K562 (cell line): ENCODE data around the gene KCP. TPM values are rescaled to one million over a fixed set of nuclear protein-coding genes. Genes with fewer than 3 reads are reported as not detected.
A peak's percentile ranks its signal among the peaks of the same experiment; 100 is the strongest.

Experiments
- ATAC-seq: fragments of 200-7000 bp; cut with Tn5 transposase; 3 replicates; pipeline ENCODE4 v1.9.1; 2020; ENCODE audit warnings: moderate library complexity
- BruUV-seq: library from RNA; stranded (reverse); fragments of 400-500 nt; replicated peaks from 2 replicates; lab custom pipeline; 2021; lab: Mats Ljungman, UMichigan
- CTCF ChIA-PET: fragments of 300-600 bp; formaldehyde crosslinking; extraction: SDS; loops from one replicate; lab custom pipeline; 2021; ENCODE audit warnings: low intra/inter-chr PET ratio; lab: Yijun Ruan, JAX
- POLR2A ChIA-PET: fragments of 300-600, 350-650 bp; sonication (Branson Sonifier 250); formaldehyde crosslinking; extraction: SDS; loops from one replicate; lab custom pipeline; 2021; ENCODE audit warnings: antibody characterized with exemption, inconsistent platforms; lab: Yijun Ruan, JAX
- DNase-seq, 4 experiments: peaks; one replicate each; pipeline versions ENCODE4 v3.0.0 to v3.0.0-alpha.2; 2011 to 2018; ENCODE audit warnings: low spot score in 3 of 4, mixed read lengths in 3 of 4; ENCODE audit errors: extremely low read depth in 1 of 4
- FAIRE-seq: peaks from 2 replicates; lab custom pipeline; 2011; peaks lifted over from hg19 to GRCh38; lab: Jason Lieb, UNC
- H2AFZ ChIP-seq: 2 replicates; pipeline ENCODE4 v1.6.0; 2011; ENCODE audit warnings: low read depth, low read length, control low read depth, inconsistent platforms
- H3K27ac ChIP-seq: fragments of 200-600 bp; 3 replicates; pipeline ENCODE4 v1.8.0; 2011; ENCODE audit warnings: low read depth, mild to moderate bottlenecking, control low read depth, inconsistent platforms, low read length, moderate library complexity, mixed read lengths; ENCODE audit errors: extremely low read depth
- H3K27me3 ChIP-seq, 2 experiments: fragments of 300-600 bp in 1 of 2; 2 replicates in 1 of 2; 3 replicates in 1 of 2; pipeline versions ENCODE4 v1.6.0 to v1.8.0; 2011; ENCODE audit warnings: inconsistent platforms in 2 of 2, low read length in 2 of 2, mild to moderate bottlenecking in 1 of 2, mixed read lengths in 1 of 2, moderate library complexity in 1 of 2; ENCODE audit not compliant: control insufficient read depth in 2 of 2, insufficient read depth in 2 of 2
- H3K36me3 ChIP-seq: fragments of 300-600 bp; 3 replicates; pipeline ENCODE4 v1.8.0; 2011; ENCODE audit warnings: mild to moderate bottlenecking, low read length, inconsistent platforms; ENCODE audit not compliant: control insufficient read depth, insufficient read depth
- H3K4me1 ChIP-seq, 2 experiments: fragments of 200-600 bp in 1 of 2; replicated peaks in 1 of 2; 2 replicates in 1 of 2; 3 replicates in 1 of 2; pipeline versions ENCODE4 v1.5.1 to v1.8.0; 2011; ENCODE audit warnings: inconsistent platforms in 2 of 2, low read length in 2 of 2, mild to moderate bottlenecking in 1 of 2, mixed read lengths in 1 of 2, moderate library complexity in 1 of 2; ENCODE audit not compliant: control insufficient read depth in 2 of 2, insufficient read depth in 2 of 2
- H3K4me2 ChIP-seq: 2 replicates; pipeline ENCODE4 v1.6.1; 2011; ENCODE audit warnings: low read length, control low read depth, inconsistent platforms, mixed read lengths; ENCODE audit not compliant: insufficient read depth
- H3K4me3 ChIP-seq: fragments of 200-600 bp; sonication (generic), shearing (Covaris generic); 2 replicates; pipeline ENCODE4 v1.5.1; 2016; ENCODE audit warnings: control low read depth, inconsistent platforms
- H3K79me2 ChIP-seq: fragments of 200-600 bp; 3 replicates; pipeline ENCODE4 v1.8.0; 2011; ENCODE audit warnings: low read length, inconsistent platforms; ENCODE audit not compliant: control insufficient read depth, insufficient read depth
- H3K9ac ChIP-seq, 2 experiments: 2 replicates each; pipeline versions ENCODE4 v1.6.0 to v1.6.1; 2011; ENCODE audit warnings: low read depth in 2 of 2, low read length in 2 of 2, control low read depth in 1 of 2, inconsistent platforms in 1 of 2, mild to moderate bottlenecking in 1 of 2, mixed read lengths in 1 of 2; ENCODE audit not compliant: insufficient read depth in 1 of 2
- H3K9me1 ChIP-seq: one replicate; pipeline ENCODE4 v1.6.0; 2011; ENCODE audit warnings: inconsistent platforms, mild to moderate bottlenecking, low read length, moderate library complexity; ENCODE audit not compliant: control insufficient read depth, insufficient read depth
- H3K9me3 ChIP-seq: replicated peaks from 2 replicates; pipeline ENCODE4 v1.5.1; 2011; ENCODE audit warnings: low read depth, low read length, inconsistent platforms; ENCODE audit not compliant: control insufficient read depth, insufficient read depth
- H4K20me1 ChIP-seq: replicated peaks from 2 replicates; pipeline ENCODE4 v1.6.1; 2011; ENCODE audit warnings: low read length, inconsistent platforms, mixed read lengths; ENCODE audit not compliant: control insufficient read depth, insufficient read depth
- CEBPG ChIP-seq, 3 experiments: fragments of 200-800 bp in 1 of 3; sonication (Bioruptor generic) in 1 of 3; sonication (generic) in 1 of 3; formaldehyde crosslinking in 1 of 3; IDR thresholded peaks in 2 of 3; conservative IDR thresholded peaks in 1 of 3; 2 replicates each; pipeline versions ENCODE4 v1.6.1 to v1.8.0; 2016 to 2022; ENCODE audit warnings: missing compliant biosample characterization in 2 of 3, missing genetic modification characterization in 2 of 3, mild to moderate bottlenecking in 1 of 3, missing genetic modification reagents in 1 of 3
- DMBX1 ChIP-seq: fragments of 250-450 bp; sonication (Bioruptor Pico); IDR thresholded peaks from 2 replicates; pipeline ENCODE4 v1.8.0; 2022; ENCODE audit warnings: inconsistent platforms, mild to moderate bottlenecking, moderate library complexity, borderline replicate concordance
- DPF2 ChIP-seq: fragments of 450-650 bp; IDR thresholded peaks from 2 replicates; pipeline ENCODE4 v1.6.1; 2016
- GATAD2B ChIP-seq: fragments of 450-650 bp; IDR thresholded peaks from 2 replicates; pipeline ENCODE4 v1.6.1; 2017; ENCODE audit warnings: mild to moderate bottlenecking, borderline replicate concordance
- KHSRP ChIP-seq: fragments of 450-650 bp; IDR thresholded peaks from 2 replicates; pipeline ENCODE4 v1.6.1; 2017
- NR2F6 ChIP-seq: fragments of 450-650 bp; formaldehyde crosslinking; IDR thresholded peaks from 2 replicates; pipeline ENCODE4 v1.4.0; 2020; ENCODE audit warnings: mild to moderate bottlenecking
- SP1 ChIP-seq: sonication (generic); formaldehyde crosslinking; IDR thresholded peaks from 2 replicates; pipeline ENCODE4 v1.8.1; 2022; ENCODE audit warnings: mild to moderate bottlenecking, missing genetic modification reagents
- STAT5A ChIP-seq: IDR thresholded peaks from 2 replicates; pipeline ENCODE4 v1.6.1; 2012; ENCODE audit warnings: low read length, inconsistent platforms, borderline replicate concordance
- TARDBP ChIP-seq: fragments of 450-650 bp; IDR thresholded peaks from 2 replicates; pipeline ENCODE4 v1.6.1; 2016
- TRIM28 ChIP-seq: fragments of 450-650 bp; IDR thresholded peaks from 2 replicates; pipeline ENCODE4 v1.6.1; 2017
- ZNF668 ChIP-seq: fragments of 250-450 bp; sonication (Bioruptor Pico); IDR thresholded peaks from 2 replicates; pipeline ENCODE4 v1.8.0; 2022; ENCODE audit warnings: mild to moderate bottlenecking, inconsistent platforms
- WGBS: fragments of 100-300 bp; shearing (Covaris generic); methylation state at CpG from one replicate; pipeline ENCODE4 v1.1.6; 2016; ENCODE audit warnings: low coverage, mixed read lengths; ENCODE audit not compliant: insufficient coverage; ENCODE audit errors: missing lambda C conversion rate; 5-methylcytosine and 5-hydroxymethylcytosine counted together
- in situ Hi-C: fragments of 300-500 bp; cut with MboI; formaldehyde crosslinking; loops from 4 replicates; pipeline ENCODE4 v1.15.0; 2018; ENCODE audit warnings: inconsistent platforms, mixed read lengths
- intact Hi-C: fragments of 100-400 bp; cut with micrococcal nuclease; formaldehyde crosslinking; loops from 2 replicates; pipeline ENCODE4 v1.14.2; 2022
- polyA plus RNA-seq, 8 experiments: library from polyadenylated mRNA; depleted of rRNA in 4 of 8; stranded (reverse) in 5 of 8; unstranded in 3 of 8; fragments of >200 nt; fragmentation: Nextera tagmentation in 2 of 8; fragmentation: Illumina TruSeq in 1 of 8; extraction: Ambion mirVana in 2 of 8; extraction: Trizol in 1 of 8; gene quantifications; 2 replicates each; pipeline versions ENCODE4 v1.2.1 to v1.2.3, GENCODE V29; 2011 to 2014; ENCODE audit warnings: inconsistent platforms in 1 of 8, missing spikeins in 1 of 8
- total RNA-seq, 7 experiments: library from RNA; depleted of rRNA in 6 of 7; stranded (reverse); fragments of >200 nt in 6 of 7; fragmentation: Illumina TruSeq in 2 of 7; extraction: Trizol in 2 of 7; gene quantifications; 2 replicates each; pipeline versions ENCODE4 v1.2.1 to v1.2.3, GENCODE V29; 2011 to 2021; ENCODE audit warnings: low replicate concordance in 1 of 7
- TF ChIP-seq, protein P1 (sequence below): fragments of 450-650 bp; IDR thresholded peaks from 2 replicates; pipeline ENCODE4 v1.6.1; 2016
- TF ChIP-seq, protein P2 (sequence below): sonication (generic); formaldehyde crosslinking; IDR thresholded peaks from 2 replicates; pipeline ENCODE4 v1.8.1; 2023; ENCODE audit warnings: mild to moderate bottlenecking, missing genetic modification reagents

The KCP gene
- total and polyA plus RNA-seq, 9 of the 15 experiments (the other 6 are each of a cell fraction or from before 2014, with no cell fraction given) = 0.06 to 0.17 (median 0.12) TPM; not detected in 3

- DNase-seq (no peak), ATAC-seq (no peak), FAIRE-seq (no peak)
- Histone ChIP-seq H3K79me2 (no peaks in the 10 kb centered on the region), H3K4me3 (no peak overlapping the region), H3K27me3 (peaks cover 65 to 74% of the 10 kb centered on the region in 2 experiments; a peak in 4 of 5 replicates), H3K27ac (no peak overlapping the region), H3K9me1 (no peaks in the 10 kb centered on the region), H4K20me1 (peaks cover 9% of the 10 kb centered on the region), H3K9ac (no peak overlapping the region), H2AFZ (no peak overlapping the region), H3K9me3 (no peaks in the 10 kb centered on the region), H3K36me3 (no peaks in the 10 kb centered on the region), H3K4me1 (peaks cover 0 to 39% of the 10 kb centered on the region in 2 experiments; a peak in 2 of 5 replicates), H3K4me2 (no peak overlapping the region)
- in situ Hi-C loops (no loop called here), intact Hi-C loops (no loop called here)
- ChIA-PET POLR2A (interaction anchor here (0.6 to 1.6 kb wide), 4 partner anchors 10 to 38 kb away, joined by 3 to 5 read pairs (median 3); no protein-coding TSS in a partner anchor), CTCF (interaction anchor here (0.7 kb wide), 1 partner anchor 16 kb away, joined by 5 read pairs; no protein-coding TSS in a partner anchor)
- TF ChIP-seq DMBX1 (CRISPR knock-in tag) (no peak), NR2F6 (CRISPR knock-in tag) (no peak), TARDBP (no peak), ZNF668 (CRISPR knock-in tag) (no peak)
- under 1% methylated on average over 15 of the region's 16 CpGs for WGBS
- BruUV-seq = no TSS peak
Observed at GRCh38 chr7:128941946-128942526, 31.5 kb upstream of the KCP start.

GRCh38 chr7:128941323-128941890 is 30.9 kb upstream of the KCP start:
- H3K4me1 ChIP-seq = peaks cover 0 to 38% of the 10 kb centered on the region in 2 experiments; a peak in 2 of 5 replicates
- WGBS = 13% methylated on average over 15 of the region's 15 CpGs
- ChIA-PET CTCF (interaction anchor here (0.7 kb wide), 1 partner anchor 16 kb away, joined by 5 read pairs; no protein-coding TSS in a partner anchor), POLR2A (interaction anchor here (1.3 to 1.6 kb wide), 3 partner anchors 10 to 21 kb away, joined by 3 to 5 read pairs (median 4); no protein-coding TSS in a partner anchor)
- H3K9me3 ChIP-seq = no peaks in the 10 kb centered on the region
- H3K36me3 ChIP-seq = no peaks in the 10 kb centered on the region
- H3K4me2 ChIP-seq = no peak overlapping the region
- no peak overlapping the region for H3K27ac ChIP-seq
- peaks cover 67 to 74% of the 10 kb centered on the region in 2 experiments; a peak in 4 of 5 replicates for H3K27me3 ChIP-seq
- ATAC-seq (no peak), FAIRE-seq (peak; percentile 58), DNase-seq (no peak)
- intact Hi-C loops = no loop called here
- in situ Hi-C loops = no loop called here
- no peaks in the 10 kb centered on the region for H3K79me2 ChIP-seq
- H3K4me3 ChIP-seq = no peak overlapping the region
- no peaks in the 10 kb centered on the region for H3K9me1 ChIP-seq
- H4K20me1 ChIP-seq = peaks cover 13% of the 10 kb centered on the region
- H2AFZ ChIP-seq = no peak overlapping the region
- no peak overlapping the region for H3K9ac ChIP-seq
- no TSS peak for BruUV-seq
- TF ChIP-seq TRIM28 = no peak
- no peak for TF ChIP-seq STAT5A
- TF ChIP-seq DPF2 = no peak
- TF ChIP-seq CEBPG (CRISPR knock-in tag; IDR thresholded peaks at IDR 0.05) = no peak
- no peak for TF ChIP-seq CEBPG (tag; conservative IDR thresholded peaks at IDR 0.05 in 1 of 2, IDR thresholded peaks at IDR 0.05 in 1 of 2)
- TF ChIP-seq, protein P1, sequence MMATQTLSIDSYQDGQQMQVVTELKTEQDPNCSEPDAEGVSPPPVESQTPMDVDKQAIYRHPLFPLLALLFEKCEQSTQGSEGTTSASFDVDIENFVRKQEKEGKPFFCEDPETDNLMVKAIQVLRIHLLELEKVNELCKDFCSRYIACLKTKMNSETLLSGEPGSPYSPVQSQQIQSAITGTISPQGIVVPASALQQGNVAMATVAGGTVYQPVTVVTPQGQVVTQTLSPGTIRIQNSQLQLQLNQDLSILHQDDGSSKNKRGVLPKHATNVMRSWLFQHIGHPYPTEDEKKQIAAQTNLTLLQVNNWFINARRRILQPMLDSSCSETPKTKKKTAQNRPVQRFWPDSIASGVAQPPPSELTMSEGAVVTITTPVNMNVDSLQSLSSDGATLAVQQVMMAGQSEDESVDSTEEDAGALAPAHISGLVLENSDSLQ = no peak
- TF ChIP-seq, protein P2, sequence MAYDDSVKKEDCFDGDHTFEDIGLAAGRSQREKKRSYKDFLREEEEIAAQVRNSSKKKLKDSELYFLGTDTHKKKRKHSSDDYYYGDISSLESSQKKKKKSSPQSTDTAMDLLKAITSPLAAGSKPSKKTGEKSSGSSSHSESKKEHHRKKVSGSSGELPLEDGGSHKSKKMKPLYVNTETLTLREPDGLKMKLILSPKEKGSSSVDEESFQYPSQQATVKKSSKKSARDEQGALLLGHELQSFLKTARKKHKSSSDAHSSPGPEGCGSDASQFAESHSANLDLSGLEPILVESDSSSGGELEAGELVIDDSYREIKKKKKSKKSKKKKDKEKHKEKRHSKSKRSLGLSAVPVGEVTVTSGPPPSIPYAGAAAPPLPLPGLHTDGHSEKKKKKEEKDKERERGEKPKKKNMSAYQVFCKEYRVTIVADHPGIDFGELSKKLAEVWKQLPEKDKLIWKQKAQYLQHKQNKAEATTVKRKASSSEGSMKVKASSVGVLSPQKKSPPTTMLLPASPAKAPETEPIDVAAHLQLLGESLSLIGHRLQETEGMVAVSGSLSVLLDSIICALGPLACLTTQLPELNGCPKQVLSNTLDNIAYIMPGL (CRISPR knock-in tag) = no peak
- no peak for TF ChIP-seq KHSRP
- no peak for TF ChIP-seq SP1 (CRISPR knock-in tag)
- no peak for TF ChIP-seq GATAD2B
